Measurements from ENCODE around the gene NDUFAB1.

DNA sequence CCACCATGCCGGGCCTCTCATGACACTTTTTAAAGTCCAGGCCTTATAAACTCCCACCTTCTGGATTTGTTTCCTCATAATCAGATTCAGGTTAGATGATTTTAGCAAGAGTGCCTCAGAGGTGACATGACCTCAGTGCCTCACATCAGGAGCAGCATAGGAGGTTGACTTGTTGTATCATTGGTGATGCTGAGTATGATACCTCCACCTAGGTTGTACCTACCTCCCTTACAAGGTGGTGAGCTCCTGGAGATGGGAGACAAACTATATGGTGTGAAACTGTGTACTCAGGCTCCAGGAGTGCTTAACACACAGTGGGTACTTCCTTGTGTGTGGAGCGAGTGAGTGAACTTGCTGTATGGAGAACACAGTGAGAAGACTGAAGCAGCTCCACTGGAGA is 18.6 kb downstream of the NDUFAB1 start:
- TF ChIP-seq, protein P1, sequence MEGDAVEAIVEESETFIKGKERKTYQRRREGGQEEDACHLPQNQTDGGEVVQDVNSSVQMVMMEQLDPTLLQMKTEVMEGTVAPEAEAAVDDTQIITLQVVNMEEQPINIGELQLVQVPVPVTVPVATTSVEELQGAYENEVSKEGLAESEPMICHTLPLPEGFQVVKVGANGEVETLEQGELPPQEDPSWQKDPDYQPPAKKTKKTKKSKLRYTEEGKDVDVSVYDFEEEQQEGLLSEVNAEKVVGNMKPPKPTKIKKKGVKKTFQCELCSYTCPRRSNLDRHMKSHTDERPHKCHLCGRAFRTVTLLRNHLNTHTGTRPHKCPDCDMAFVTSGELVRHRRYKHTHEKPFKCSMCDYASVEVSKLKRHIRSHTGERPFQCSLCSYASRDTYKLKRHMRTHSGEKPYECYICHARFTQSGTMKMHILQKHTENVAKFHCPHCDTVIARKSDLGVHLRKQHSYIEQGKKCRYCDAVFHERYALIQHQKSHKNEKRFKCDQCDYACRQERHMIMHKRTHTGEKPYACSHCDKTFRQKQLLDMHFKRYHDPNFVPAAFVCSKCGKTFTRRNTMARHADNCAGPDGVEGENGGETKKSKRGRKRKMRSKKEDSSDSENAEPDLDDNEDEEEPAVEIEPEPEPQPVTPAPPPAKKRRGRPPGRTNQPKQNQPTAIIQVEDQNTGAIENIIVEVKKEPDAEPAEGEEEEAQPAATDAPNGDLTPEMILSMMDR (IDR thresholded peaks at IDR 0.05) = no peak
- TF ChIP-seq POLR2A (IDR thresholded peaks at IDR 0.05) = no peak
